GM19099 (cell line): ENCODE measurements around the gene PEX14.

Source experiments
- POLR2A ChIP-seq: IDR thresholded peaks from 3 replicates; pipeline ENCODE4 v1.6.1; 2011; ENCODE audit warnings: low read depth; ENCODE audit not compliant: insufficient read length; ENCODE audit errors: extremely low read depth

PEX14 gene

DNA sequence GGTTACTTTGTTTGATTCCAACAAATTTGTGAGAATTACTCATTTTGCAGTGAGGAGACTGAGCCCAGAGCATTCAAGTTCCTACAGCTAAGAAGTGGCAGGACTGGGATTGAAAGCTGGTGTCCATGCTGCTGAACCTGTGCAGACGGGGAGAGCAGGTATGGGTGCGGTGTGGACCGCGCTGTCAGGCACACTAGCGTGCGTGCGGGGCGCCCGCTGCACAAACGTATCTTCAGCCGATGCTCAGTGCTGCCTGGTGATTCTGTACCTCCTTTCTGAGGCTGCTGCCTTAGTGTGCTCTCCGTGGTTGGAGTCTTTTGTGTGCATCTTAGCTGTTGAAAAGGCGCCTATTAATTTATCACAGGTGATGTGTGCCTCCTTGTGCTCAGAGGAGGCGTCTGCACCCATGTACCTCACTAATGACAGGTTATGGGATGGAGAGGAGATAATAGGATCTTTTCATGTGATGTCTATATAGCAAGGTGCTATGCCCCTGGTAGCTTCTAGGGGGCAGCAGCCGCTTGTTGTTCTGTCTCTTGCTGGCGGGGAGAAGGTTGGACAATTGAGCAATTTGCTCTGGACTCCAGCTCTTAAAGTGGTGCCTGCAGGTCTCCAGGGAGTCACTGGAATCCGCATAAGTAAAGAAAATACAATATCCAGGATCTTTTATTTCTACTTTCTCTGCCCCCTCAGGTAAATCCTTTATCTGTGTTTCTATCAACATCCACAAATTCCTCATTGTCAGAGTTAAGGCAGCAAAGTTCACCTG, 32.5 kb downstream of the PEX14 start:
- no peak for TF ChIP-seq POLR2A

GRCh38 chr1:10508511-10508951, 33.8 kb downstream of the PEX14 start:
- no peak for TF ChIP-seq POLR2A

DNA sequence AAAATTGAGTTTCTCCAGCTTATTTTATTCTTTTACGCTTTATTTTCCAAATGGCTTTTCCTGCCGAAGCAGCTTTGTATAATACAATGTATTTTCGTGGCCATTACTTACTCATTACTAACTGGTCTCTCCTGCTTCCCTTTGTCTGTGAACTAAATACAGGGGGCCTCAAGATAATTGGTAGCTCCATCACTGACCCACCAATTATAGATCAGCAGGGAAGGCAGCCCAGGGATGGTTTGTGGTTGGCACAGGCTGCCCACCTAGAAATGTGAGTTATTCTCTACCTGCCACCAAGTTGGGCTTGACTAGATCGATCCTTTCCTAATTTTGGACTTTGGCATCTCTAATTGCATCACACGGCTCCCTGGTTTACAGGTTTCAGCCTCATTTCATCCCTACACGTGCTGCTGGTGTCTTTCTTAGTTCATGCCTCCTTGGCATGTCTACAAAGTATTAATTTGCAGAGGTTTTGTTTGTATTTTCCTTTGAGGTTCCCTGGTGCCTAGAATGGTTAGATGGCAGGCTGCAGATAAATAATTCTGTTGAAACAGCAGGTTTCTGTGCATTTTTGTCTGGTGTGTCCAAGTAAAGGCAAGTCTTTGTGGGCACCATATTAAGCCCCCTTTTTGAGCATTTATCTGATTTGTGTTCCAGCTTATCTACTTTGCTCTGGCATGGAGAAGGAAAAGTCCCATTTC, 35.2 kb downstream of the PEX14 start:
- no peak for TF ChIP-seq POLR2A

- TF ChIP-seq POLR2A: no peak
Measured at GRCh38 chr1:10510520-10511493, 36.1 kb downstream of the PEX14 start.

- TF ChIP-seq POLR2A: no peak
Measured at GRCh38 chr1:10511494-10511885, 36.7 kb downstream of the PEX14 start.

- TF ChIP-seq POLR2A: no peak
Measured at GRCh38 chr1:10513199-10513598, 38.4 kb downstream of the PEX14 start.

DNA sequence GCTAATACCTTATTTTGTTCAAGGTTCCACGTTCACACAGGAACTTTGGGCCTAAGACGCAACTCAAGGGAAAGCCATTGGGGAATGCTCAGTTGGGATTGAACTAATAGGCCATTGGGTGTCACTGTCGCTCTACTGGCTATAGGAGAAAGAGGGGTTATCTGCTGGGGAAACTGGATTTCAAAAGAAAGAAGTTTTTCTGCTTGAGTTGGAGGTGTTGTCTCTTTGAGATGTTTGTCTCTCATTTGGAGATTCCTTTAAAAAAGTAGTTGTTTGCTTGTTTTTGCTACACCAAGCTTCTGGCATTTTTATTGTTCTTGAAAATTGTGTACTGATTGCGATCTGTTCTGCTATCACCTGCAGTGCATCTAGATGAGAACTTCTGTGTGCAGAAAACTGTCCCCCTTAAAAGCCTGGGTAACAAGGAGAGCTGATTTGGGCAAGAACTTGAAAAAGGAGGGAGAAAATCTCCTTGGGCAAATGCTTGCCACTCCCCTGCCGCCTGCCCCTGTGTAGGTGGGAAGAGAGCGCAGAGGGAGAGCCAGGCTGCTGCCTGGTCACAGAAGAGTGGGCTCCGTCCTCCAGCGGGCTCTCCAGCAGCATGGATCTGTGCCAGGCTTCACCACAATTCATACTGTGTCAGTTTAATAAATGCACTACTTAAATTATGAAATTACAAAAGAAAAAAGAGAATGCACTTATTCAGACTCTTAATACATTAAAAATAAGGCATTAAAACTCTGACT, 39.9 kb downstream of the PEX14 start:
- TF ChIP-seq POLR2A: no peak

DNA sequence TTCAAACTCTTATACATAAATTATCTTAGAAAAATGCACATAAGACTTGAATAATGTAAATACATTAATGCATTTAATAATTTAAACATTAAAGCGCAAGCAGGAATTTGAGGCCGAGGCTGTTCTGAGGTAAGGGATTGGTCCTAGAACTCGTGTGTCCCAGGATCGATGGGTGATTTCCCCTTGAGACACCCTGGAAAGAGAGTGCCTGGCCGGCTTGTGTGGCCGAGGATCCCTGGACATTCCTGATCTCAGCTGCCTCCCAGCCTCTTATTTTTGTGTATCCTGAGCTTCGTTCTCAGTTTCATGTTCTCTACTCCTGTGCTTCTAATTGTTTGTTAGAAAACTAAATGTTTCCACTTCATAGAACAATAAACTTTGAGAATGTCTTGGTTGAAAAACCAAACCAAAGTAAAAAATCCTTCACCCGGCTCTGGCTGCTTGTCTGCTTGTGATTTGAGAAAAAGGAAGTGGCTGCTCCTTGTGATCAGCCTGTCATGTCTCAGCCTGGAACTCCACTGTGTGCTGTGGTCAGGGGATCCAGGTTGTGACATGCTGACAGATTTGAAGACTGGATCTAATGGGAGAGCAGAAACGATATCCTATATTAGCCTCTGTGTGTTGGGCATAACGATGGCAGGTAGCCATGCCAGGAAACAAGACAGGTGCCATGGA, 40.7 kb downstream of the PEX14 start:
- TF ChIP-seq POLR2A: no peak

GRCh38 chr1:10515976-10516750, 41.4 kb downstream of the PEX14 start:
- TF ChIP-seq POLR2A: no peak

GRCh38 chr1:10516925-10517676, 42.4 kb downstream of the PEX14 start:
- no peak for TF ChIP-seq POLR2A

- TF ChIP-seq POLR2A: no peak
Measured at GRCh38 chr1:10517677-10517982, 42.9 kb downstream of the PEX14 start.

GRCh38 chr1:10519016-10519417, 44.3 kb downstream of the PEX14 start:
- no peak for TF ChIP-seq POLR2A

DNA sequence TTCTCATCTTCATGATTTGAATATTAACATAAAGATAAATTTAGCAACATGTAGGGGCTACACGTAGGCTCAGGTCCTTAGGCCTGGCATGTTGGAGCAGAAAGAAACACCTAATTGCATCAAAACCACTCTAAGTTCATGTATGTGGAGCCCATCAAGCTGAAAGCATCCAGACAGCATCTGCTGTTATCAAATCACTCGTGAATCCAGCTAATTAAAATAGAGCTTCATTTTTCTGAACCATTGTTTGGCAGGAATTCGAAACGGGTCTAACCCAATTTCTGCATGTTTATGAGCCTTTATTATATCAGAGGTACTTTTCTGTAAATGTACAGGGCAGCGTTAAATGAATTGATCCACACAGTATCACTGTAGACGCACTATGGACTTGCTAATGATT, 45.7 kb downstream of the PEX14 start:
- TF ChIP-seq POLR2A: no peak

- no peak for TF ChIP-seq POLR2A
Measured at GRCh38 chr1:10520952-10521351, 46.2 kb downstream of the PEX14 start.
